ENCODE results near the gene HDAC9. TPM values are rescaled to one million over a fixed set of nuclear protein-coding genes. Genes with fewer than 3 reads are reported as not detected.

The HDAC9 gene
- total and polyA plus RNA-seq, 2 experiments from 2014 or later = 32.7 to 101 TPM

- DNase-seq (ENCODE audit: low read depth in 1 of 2, low spot score in 1 of 2) = peak in 1 of 2 donors; percentile 16
- H3K4me3 ChIP-seq = no peak overlapping the region
- H3K27me3 ChIP-seq = no peaks in the 10 kb centered on the region
- no peaks in the 10 kb centered on the region for H3K4me1 ChIP-seq (ENCODE audit: low read depth)
- H3K36me3 ChIP-seq = no peaks in the 10 kb centered on the region
- no peak overlapping the region for H3K27ac ChIP-seq
- H3K9me3 ChIP-seq (ENCODE audit: low read depth) = no peaks in the 10 kb centered on the region
- TF ChIP-seq CTCF (IDR thresholded peaks at IDR 0.05; ENCODE audit: low read depth, low read length) = no peak
These were observed 364.7 kb downstream of the HDAC9 start for GRCh38 chr7:18860221-18860620.

GRCh38 chr7:18861514-18862118 is 366.1 kb downstream of the HDAC9 start:
- H3K4me1 ChIP-seq (ENCODE audit: low read depth) = no peaks in the 10 kb centered on the region
- no peaks in the 10 kb centered on the region for H3K27me3 ChIP-seq
- H3K4me3 ChIP-seq = no peak overlapping the region
- H3K9me3 ChIP-seq (ENCODE audit: low read depth) = no peaks in the 10 kb centered on the region
- peak in 1 of 2 donors; percentile 84 for DNase-seq (ENCODE audit: low read depth in 1 of 2, low spot score in 1 of 2)
- no peak for TF ChIP-seq CTCF (IDR thresholded peaks at IDR 0.05; ENCODE audit: low read depth, low read length)
- no peaks in the 10 kb centered on the region for H3K36me3 ChIP-seq
- H3K27ac ChIP-seq = no peak overlapping the region

GRCh38 chr7:18864967-18865366 is 369.4 kb downstream of the HDAC9 start:
- H3K27me3 ChIP-seq = no peaks in the 10 kb centered on the region
- TF ChIP-seq CTCF (IDR thresholded peaks at IDR 0.05; ENCODE audit: low read depth, low read length) = no peak
- DNase-seq (ENCODE audit: low read depth in 1 of 2, low spot score in 1 of 2) = no peak
- no peak overlapping the region for H3K4me3 ChIP-seq
- H3K9me3 ChIP-seq (ENCODE audit: low read depth) = no peaks in the 10 kb centered on the region
- no peaks in the 10 kb centered on the region for H3K36me3 ChIP-seq
- no peak overlapping the region for H3K27ac ChIP-seq
- no peaks in the 10 kb centered on the region for H3K4me1 ChIP-seq (ENCODE audit: low read depth)

- H3K36me3 ChIP-seq = no peaks in the 10 kb centered on the region
- H3K9me3 ChIP-seq (ENCODE audit: low read depth) = no peaks in the 10 kb centered on the region
- no peak overlapping the region for H3K4me3 ChIP-seq
- TF ChIP-seq CTCF (IDR thresholded peaks at IDR 0.05; ENCODE audit: low read depth, low read length) = no peak
- no peaks in the 10 kb centered on the region for H3K4me1 ChIP-seq (ENCODE audit: low read depth)
- H3K27ac ChIP-seq = no peak overlapping the region
- DNase-seq (ENCODE audit: low read depth in 1 of 2, low spot score in 1 of 2) = peak in 1 of 2 donors; percentile 100
- no peaks in the 10 kb centered on the region for H3K27me3 ChIP-seq
These were observed 370.9 kb downstream of the HDAC9 start for GRCh38 chr7:18866359-18867036.

DNA sequence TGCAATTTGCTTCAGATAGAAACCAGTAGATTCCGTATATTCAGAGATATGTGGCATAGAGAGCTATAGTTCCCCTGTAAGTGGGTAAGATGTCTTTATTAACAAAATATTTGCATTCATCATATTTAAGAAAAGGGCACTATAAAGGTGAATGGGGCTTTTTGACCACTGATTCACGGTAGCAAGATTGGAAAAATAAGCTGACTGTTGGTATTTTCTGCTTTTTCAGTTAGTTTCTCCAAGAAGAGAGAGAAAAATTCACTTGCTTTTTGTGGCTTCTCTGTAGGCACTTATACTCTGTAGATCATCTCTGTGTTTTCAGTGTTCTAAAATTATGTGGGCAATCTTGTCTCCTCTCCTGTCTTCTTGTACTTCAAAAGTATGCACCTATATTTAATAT is 376.8 kb downstream of the HDAC9 start:
- no peak for TF ChIP-seq CTCF (IDR thresholded peaks at IDR 0.05; ENCODE audit: low read depth, low read length)
- H3K4me1 ChIP-seq (ENCODE audit: low read depth) = peaks cover 5% of the 10 kb centered on the region
- H3K36me3 ChIP-seq = no peaks in the 10 kb centered on the region
- DNase-seq (ENCODE audit: low read depth in 1 of 2, low spot score in 1 of 2) = no peak
- no peaks in the 10 kb centered on the region for H3K9me3 ChIP-seq (ENCODE audit: low read depth)
- H3K4me3 ChIP-seq = no peak overlapping the region
- no peaks in the 10 kb centered on the region for H3K27me3 ChIP-seq
- H3K27ac ChIP-seq = no peak overlapping the region
